GM12878 (cell line): ENCODE results near the gene ADCY1. TPM values are rescaled to one million over a fixed set of nuclear protein-coding genes. Genes with fewer than 3 reads are reported as not detected.

Experiments
- ATAC-seq: fragments of 200-7000 bp; cut with Tn5 transposase; 3 replicates; pipeline ENCODE4 v1.9.1; 2020; ENCODE audit warnings: mild to moderate bottlenecking, moderate library complexity
- BruUV-seq: library from RNA; stranded (reverse); fragments of 400-500 nt; replicated peaks from 2 replicates; lab custom pipeline; 2021; lab: Mats Ljungman, UMichigan
- CTCF ChIA-PET: fragments of 300-600 bp; sonication (Branson Sonifier 250); formaldehyde crosslinking; extraction: SDS; loops from one replicate; lab custom pipeline; 2021; ENCODE audit warnings: inconsistent platforms; lab: Yijun Ruan, JAX
- POLR2A ChIA-PET: fragments of 350-600 bp; formaldehyde crosslinking; extraction: SDS; loops from one replicate; lab custom pipeline; 2021; ENCODE audit warnings: inconsistent platforms; lab: Charles Lee
- RAD21 ChIA-PET: fragments of 300-600 bp; sonication (Branson Sonifier 250); formaldehyde crosslinking; loops from one replicate; lab custom pipeline; 2023; ENCODE audit warnings: antibody characterized with exemption; ENCODE audit not compliant: unreplicated experiment; lab: Charles Lee
- SMC1A ChIA-PET: fragments of 300-600 bp; sonication (Branson Sonifier 250); formaldehyde crosslinking; loops from one replicate; lab custom pipeline; 2023; ENCODE audit not compliant: unreplicated experiment, uncharacterized antibody; lab: Charles Lee
- DNase-seq: peaks from one replicate; pipeline ENCODE4 v3.0.0-alpha.2; 2011; ENCODE audit warnings: low read depth, low spot score
- FAIRE-seq: peaks from 3 replicates; lab custom pipeline; 2011; peaks lifted over from hg19 to GRCh38; lab: Jason Lieb, UNC
- H2AFZ ChIP-seq: 2 replicates; pipeline ENCODE4 v1.6.0; 2011; ENCODE audit warnings: low read depth, low read length, control low read depth; ENCODE audit not compliant: control insufficient read depth
- H3K27ac ChIP-seq: 2 replicates; pipeline ENCODE4 v1.5.1; 2011; ENCODE audit warnings: control low read depth; ENCODE audit not compliant: control insufficient read depth, insufficient read depth
- H3K27me3 ChIP-seq, 2 experiments: replicated peaks in 1 of 2; 2 replicates each; pipeline versions ENCODE4 v1.6.0 to v1.6.1; 2011; ENCODE audit warnings: low read length in 1 of 2; ENCODE audit not compliant: control insufficient read depth in 2 of 2, insufficient read depth in 2 of 2
- H3K36me3 ChIP-seq, 2 experiments: 2 replicates each; pipeline ENCODE4 v1.5.1; 2011; ENCODE audit warnings: low read length in 1 of 2; ENCODE audit not compliant: control insufficient read depth in 2 of 2, insufficient read depth in 2 of 2
- H3K4me1 ChIP-seq: 2 replicates; pipeline ENCODE4 v1.6.1; 2011; ENCODE audit warnings: mild to moderate bottlenecking, low read length, moderate library complexity, mixed read lengths; ENCODE audit not compliant: control insufficient read depth, insufficient read depth
- H3K4me2 ChIP-seq: 2 replicates; pipeline ENCODE4 v1.6.0; 2011; ENCODE audit warnings: control low read depth; ENCODE audit not compliant: control insufficient read depth, insufficient read depth
- H3K4me3 ChIP-seq: fragments of 200-600 bp; sonication (generic); 2 replicates; pipeline ENCODE4 v1.5.1; 2016
- H3K79me2 ChIP-seq: 2 replicates; pipeline ENCODE4 v1.6.0; 2011; ENCODE audit warnings: low read length; ENCODE audit not compliant: control insufficient read depth, insufficient read depth
- H3K9ac ChIP-seq: 2 replicates; pipeline ENCODE4 v1.8.0; 2011; ENCODE audit warnings: low read length, control low read depth, mixed read lengths; ENCODE audit not compliant: control insufficient read depth, insufficient read depth
- H3K9me3 ChIP-seq: replicated peaks from 3 replicates; pipeline ENCODE4 v1.5.1; 2011; ENCODE audit warnings: mild to moderate bottlenecking, low read length; ENCODE audit not compliant: control insufficient read depth, insufficient read depth
- H4K20me1 ChIP-seq: 2 replicates; pipeline ENCODE4 v1.6.0; 2011; ENCODE audit not compliant: control insufficient read depth, insufficient read depth
- BCLAF1 ChIP-seq: fragments of 450-650 bp; IDR thresholded peaks from 2 replicates; pipeline ENCODE4 v1.6.1; 2017; ENCODE audit warnings: antibody characterized with exemption, mild to moderate bottlenecking, moderate library complexity
- CBX3 ChIP-seq: fragments of 200-600 bp; sonication (generic); IDR thresholded peaks from 2 replicates; pipeline ENCODE4 v1.6.1; 2016; ENCODE audit warnings: low read depth, borderline replicate concordance
- E2F4 ChIP-seq: IDR thresholded peaks from 2 replicates; pipeline ENCODE4 v1.6.1; 2012; ENCODE audit warnings: low read depth, low read length, improper control_type of control experiment
- HDGF ChIP-seq: fragments of 450-650 bp; IDR thresholded peaks from 2 replicates; pipeline ENCODE4 v1.6.1; 2016; ENCODE audit warnings: antibody characterized with exemption
- JUND ChIP-seq: IDR thresholded peaks from 2 replicates; pipeline ENCODE4 v1.6.1; 2012; ENCODE audit warnings: low read depth, mild to moderate bottlenecking, low read length, improper control_type of control experiment, moderate library complexity
- MAX ChIP-seq: IDR thresholded peaks from 2 replicates; pipeline ENCODE4 v1.6.1; 2012; ENCODE audit warnings: low read depth, low read length, improper control_type of control experiment
- MEF2A ChIP-seq: IDR thresholded peaks from 2 replicates; pipeline ENCODE4 v1.6.1; 2011; ENCODE audit warnings: low read depth, mild to moderate bottlenecking, low read length, moderate library complexity; ENCODE audit not compliant: insufficient read depth
- NFIC ChIP-seq: IDR thresholded peaks from 2 replicates; pipeline ENCODE4 v1.6.1; 2012; ENCODE audit warnings: low read depth, mild to moderate bottlenecking, inconsistent platforms, low read length, moderate library complexity
- NFXL1 ChIP-seq: fragments of 450-650 bp; IDR thresholded peaks from 2 replicates; pipeline ENCODE4 v1.6.1; 2017; ENCODE audit warnings: antibody characterized with exemption, mild to moderate bottlenecking, borderline replicate concordance
- NFYB ChIP-seq: IDR thresholded peaks from 2 replicates; pipeline ENCODE4 v1.6.1; 2011; ENCODE audit warnings: low read depth, mild to moderate bottlenecking, low read length, improper control_type of control experiment, moderate library complexity; ENCODE audit not compliant: insufficient read depth
- NR2C1 ChIP-seq: fragments of 450-650 bp; IDR thresholded peaks from 2 replicates; pipeline ENCODE4 v1.6.1; 2017; ENCODE audit warnings: antibody characterized with exemption, mild to moderate bottlenecking, moderate library complexity
- NR2F1 ChIP-seq: fragments of 450-650 bp; conservative IDR thresholded peaks from 2 replicates; pipeline ENCODE4 v1.6.1; 2017; ENCODE audit warnings: mild to moderate bottlenecking
- POU2F2 ChIP-seq: IDR thresholded peaks from 3 replicates; pipeline ENCODE4 v1.6.1; 2011; ENCODE audit warnings: low read depth, mild to moderate bottlenecking, low read length, borderline replicate concordance
- RCOR1 ChIP-seq: conservative IDR thresholded peaks from 2 replicates; pipeline ENCODE4 v1.6.1; 2012; ENCODE audit warnings: low read depth, low read length, improper control_type of control experiment
- RUNX3 ChIP-seq: IDR thresholded peaks from 2 replicates; pipeline ENCODE4 v1.6.1; 2012; ENCODE audit warnings: low read length, inconsistent platforms
- SREBF2 ChIP-seq: IDR thresholded peaks from 2 replicates; pipeline ENCODE4 v1.6.1; 2012; ENCODE audit warnings: mild to moderate bottlenecking, low read length
- SRF ChIP-seq, 2 experiments: IDR thresholded peaks; 2 replicates each; pipeline ENCODE4 v1.6.1; 2011; ENCODE audit warnings: low read depth in 2 of 2, low read length in 2 of 2, mild to moderate bottlenecking in 1 of 2, moderate library complexity in 1 of 2
- USF2 ChIP-seq: IDR thresholded peaks from 2 replicates; pipeline ENCODE4 v1.6.1; 2011; ENCODE audit warnings: low read depth, low read length, improper control_type of control experiment, borderline replicate concordance
- WGBS: methylation state at CpG from one replicate; pipeline ENCODE4 v1.1.6; 2016; ENCODE audit warnings: low lambda C conversion rate; ENCODE audit not compliant: insufficient replicate concordance, insufficient coverage; ENCODE audit errors: missing lambda C conversion rate; 5-methylcytosine and 5-hydroxymethylcytosine counted together
- in situ Hi-C: fragments of 300-500 bp; cut with MboI; formaldehyde crosslinking; loops from 9 replicates; pipeline ENCODE4 v1.14.3; 2018; ENCODE audit warnings: mixed read lengths
- intact Hi-C: fragments of 100-400 bp; cut with micrococcal nuclease; formaldehyde crosslinking; loops from one replicate; pipeline ENCODE4 v1.14.2; 2022; ENCODE audit not compliant: unreplicated experiment
- polyA plus RNA-seq, 11 experiments: library from polyadenylated mRNA; depleted of rRNA in 4 of 11; unstranded in 6 of 11; stranded (reverse) in 5 of 11; fragments of >200 nt; fragmentation: Nextera tagmentation in 4 of 11; fragmentation: Illumina TruSeq in 1 of 11; extraction: Ambion mirVana in 4 of 11; extraction: Trizol in 1 of 11; gene quantifications; 1 replicate in 1 of 11; 2 replicates in 10 of 11; pipeline versions ENCODE4 v1.2.1 to v1.2.3, GENCODE V29; 2011 to 2016; ENCODE audit warnings: inconsistent platforms in 2 of 11, missing spikeins in 2 of 11, low read depth in 1 of 11
- total RNA-seq, 4 experiments: library from RNA; depleted of rRNA in 3 of 4; stranded (reverse); fragments of >200 nt in 3 of 4; fragmentation: Illumina TruSeq in 1 of 4; extraction: Trizol in 1 of 4; gene quantifications; 2 replicates each; pipeline versions ENCODE4 v1.2.1 to v1.2.3, GENCODE V29; 2013 to 2021

ADCY1 gene
- total and polyA plus RNA-seq, 10 of the 15 experiments (the other 5 are each of a cell fraction or from before 2014, with no cell fraction given), result 0.13 to 1.4 (median 0.45) TPM; not detected in 1

- ATAC-seq (no peak), FAIRE-seq (no peak), DNase-seq (no peak)
- Histone ChIP-seq H3K9me3 (no peaks in the 10 kb centered on the region), H4K20me1 (no peaks in the 10 kb centered on the region), H2AFZ (no peak overlapping the region), H3K79me2 (no peaks in the 10 kb centered on the region), H3K4me1 (no peaks in the 10 kb centered on the region), H3K4me2 (no peak overlapping the region), H3K27me3 (no peaks in the 10 kb centered on the region), H3K9ac (no peak overlapping the region), H3K27ac (no peak overlapping the region), H3K4me3 (no peak overlapping the region), H3K36me3 (no peaks in the 10 kb centered on the region)
- BruUV-seq, result no TSS peak
- ChIA-PET CTCF (no interaction called here), SMC1A (no interaction called here), POLR2A (no interaction called here), RAD21 (no interaction called here)
- 17% methylated on average over 16 of the region's 16 CpGs for WGBS
- intact Hi-C loops, result no loop called here
- in situ Hi-C loops, result no loop called here
- TF ChIP-seq MEF2A (no peak), SREBF2 (no peak), E2F4 (no peak), BCLAF1 (no peak), RUNX3 (no peak), JUND (no peak), RCOR1 (no peak), MAX (no peak), SRF (IDR thresholded peaks at IDR 0.05; ENCODE audit: low read depth in 2 of 2, low read length in 2 of 2) (no peak), NR2F1 (no peak), NFXL1 (no peak), HDGF (no peak), NFIC (no peak), USF2 (no peak), POU2F2 (no peak), NFYB (no peak), CBX3 (no peak), NR2C1 (no peak)
Observed at GRCh38 chr7:45658716-45659495, 84.7 kb downstream of the ADCY1 start.
